ENCODE data around the gene TSPAN16.
"Not testable (repeated sequence)": the region's sequence is repeated elsewhere in the genome, so short reads cannot be mapped to it uniquely, and the experiment has no call there.

TSPAN16 gene

DNA sequence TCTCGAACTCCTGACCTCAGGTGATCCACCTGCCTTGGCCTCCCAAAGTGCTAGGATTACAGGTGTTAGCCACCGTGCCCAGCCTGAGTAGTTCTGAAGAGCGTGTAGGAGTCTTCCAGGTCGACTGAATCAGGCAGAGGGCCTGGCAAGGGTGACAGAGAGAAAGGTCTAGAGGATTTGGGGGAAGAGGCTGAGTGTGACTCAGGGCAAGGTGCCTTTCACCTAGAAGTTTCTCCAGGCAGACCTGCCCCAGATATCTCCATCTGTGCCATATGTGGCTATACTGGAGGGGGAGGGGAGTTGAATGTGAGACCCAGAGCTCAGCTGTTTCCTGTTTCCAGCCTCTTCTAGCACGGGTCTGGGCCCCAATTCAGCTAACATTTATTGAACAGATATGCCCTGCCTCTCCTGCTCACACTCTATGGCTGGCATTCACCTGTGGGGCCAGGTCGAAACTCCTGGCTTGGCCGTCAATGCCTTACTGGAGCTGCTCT is 51.6 kb downstream of the TSPAN16 start:
- no peak for DNase-seq

DNA sequence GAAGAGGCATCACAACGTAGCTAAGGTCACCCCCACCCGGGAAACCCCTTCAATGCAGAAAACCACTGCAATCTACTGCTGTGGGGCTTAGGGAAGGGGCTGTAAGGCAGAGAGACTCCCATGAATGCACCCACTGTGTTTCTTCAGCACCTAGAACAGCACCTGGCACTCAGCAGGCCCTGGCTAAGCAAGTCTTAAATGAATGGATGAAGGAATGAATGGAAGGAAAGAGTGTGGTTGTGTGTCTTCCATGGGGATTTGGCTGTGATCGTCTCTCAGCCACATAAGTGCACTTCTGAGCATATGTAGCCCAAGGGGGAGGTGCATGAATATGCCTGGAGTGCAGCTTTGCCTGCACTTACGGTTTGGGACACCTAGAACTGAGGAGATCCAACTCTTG is 53.2 kb downstream of the TSPAN16 start:
- no peak for DNase-seq

DNA sequence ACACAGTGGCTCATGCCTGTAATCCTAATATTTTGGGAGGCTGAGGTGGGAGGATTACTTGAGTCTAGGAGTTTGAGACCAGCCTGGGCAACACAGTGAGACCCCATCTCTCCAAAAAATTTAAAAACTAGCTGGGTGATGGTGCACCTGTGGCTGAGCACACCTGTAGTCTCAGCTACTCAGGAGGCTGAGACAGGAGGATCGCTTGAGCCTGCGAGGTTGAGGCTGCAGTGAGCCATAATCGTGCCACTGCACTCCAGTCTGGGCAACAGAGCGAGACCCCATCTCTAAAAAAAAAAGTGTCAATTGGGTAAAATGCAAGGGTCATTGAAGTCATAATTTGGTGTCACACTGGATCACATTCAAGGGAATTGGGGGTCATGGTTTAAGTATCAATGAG is 58.1 kb downstream of the TSPAN16 start:
- not testable (repeated sequence) for DNase-seq

DNA sequence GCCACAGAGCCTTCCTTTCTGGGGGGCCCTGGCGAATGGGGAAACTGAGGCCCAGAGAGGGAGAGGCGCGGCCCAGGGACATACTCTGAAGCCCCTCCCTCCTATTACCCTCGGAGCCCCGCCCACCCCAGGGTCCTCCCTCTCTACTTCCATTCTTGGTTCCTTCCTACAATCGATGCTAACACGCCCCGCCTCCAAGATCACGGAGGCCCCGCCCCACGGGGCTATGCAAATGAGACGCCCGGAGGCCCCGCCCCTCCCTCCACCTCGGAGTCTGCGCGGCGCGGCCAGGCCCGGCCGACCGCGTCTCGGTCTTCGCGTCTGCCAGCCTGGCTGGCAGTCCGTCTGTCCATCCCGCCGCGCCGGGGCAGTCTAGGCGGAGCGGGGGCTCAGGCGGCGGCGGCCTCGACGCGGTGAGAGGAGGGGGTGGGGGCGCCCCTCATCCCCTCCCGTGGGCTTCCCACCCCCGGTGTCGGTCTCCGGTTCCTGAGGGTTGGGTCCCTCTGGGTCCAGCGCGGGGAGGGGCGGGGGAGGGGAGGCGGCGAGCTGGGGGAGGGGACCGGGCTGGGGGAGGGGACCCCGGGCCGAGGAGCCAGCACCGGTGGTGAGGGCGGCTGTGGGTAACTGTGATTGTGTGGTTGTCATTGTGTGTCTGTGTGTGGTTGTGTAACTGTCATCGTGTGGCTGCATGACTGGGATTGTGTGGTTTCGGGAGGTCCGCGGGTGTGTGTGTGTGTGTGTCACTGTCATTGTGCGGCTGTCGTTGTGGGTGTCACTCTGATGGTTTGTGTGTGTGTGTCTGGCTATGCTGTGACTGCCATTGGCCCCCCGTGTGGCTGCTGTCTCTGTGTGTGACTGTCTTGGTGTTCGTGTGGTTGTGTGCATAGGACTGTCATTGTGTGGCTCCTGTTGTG is 59.5 kb downstream of the TSPAN16 start, which contains the start of gene PLPPR2:
TSS of gene PLPPR2 (plus strand) at position 273 of the 914 bp plus-strand sequence. CDS start 2,242 bp downstream, outside the sequence.
- DNase-seq: peak; percentile 93

DNA sequence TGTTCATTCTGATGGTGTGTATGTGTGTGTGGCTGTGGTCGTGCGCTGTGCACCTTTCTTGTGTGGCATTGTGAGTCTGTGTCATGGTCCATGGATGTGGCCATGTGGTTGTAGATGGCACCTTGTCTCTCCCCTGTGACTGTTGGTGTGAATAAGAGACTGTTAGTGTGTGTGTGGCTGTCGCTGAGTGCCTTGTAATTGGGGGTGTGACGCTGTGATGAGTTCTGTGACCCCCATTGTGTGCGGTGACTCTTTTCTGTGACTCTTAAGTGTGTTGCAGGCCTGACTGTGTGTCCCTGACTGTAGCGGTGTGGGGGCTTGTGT is 60.1 kb downstream of the TSPAN16 start:
- no peak for DNase-seq

DNA sequence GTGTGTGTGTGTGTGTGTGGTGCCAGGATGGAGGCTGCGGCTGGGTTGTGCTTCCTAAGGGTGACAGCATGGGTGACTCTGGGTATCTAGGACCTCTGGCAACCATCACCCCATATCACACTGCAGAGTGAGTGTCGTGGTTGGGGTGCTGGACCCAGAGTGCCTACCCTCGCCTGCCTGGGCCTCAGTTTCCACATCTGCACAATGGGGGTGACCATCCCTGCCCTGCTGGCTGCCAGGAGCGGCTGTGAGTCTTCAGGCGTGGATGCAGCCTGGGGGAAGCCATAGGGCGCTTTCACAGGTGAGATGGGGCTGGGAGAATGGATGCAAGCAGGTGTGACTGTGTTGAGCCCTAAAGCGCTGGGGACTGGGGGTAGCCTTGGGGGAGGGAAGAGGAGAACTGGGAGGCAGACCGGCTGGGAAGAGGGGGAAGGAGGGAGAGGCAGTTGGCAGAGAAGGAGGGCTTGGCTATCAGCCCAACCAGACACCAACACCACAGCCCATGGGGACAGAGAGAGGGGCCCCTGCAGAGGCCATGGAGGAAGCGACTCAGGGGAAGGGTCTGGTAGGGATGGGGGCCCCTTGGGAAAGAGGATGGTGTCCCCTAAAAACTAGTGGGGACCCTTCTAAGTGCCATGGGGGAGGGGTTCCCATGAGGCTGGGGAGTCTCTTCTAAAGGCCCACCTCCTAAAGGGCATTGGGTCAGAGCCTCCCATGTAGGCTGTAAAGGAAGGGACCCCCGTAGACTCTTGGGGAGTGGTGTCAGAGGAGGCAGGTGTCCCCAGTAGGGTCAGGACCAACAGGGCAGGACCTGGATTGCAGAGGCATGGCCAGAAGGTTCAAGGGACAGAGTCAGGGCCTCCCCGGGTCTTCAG is 61.0 kb downstream of the TSPAN16 start:
- DNase-seq: no peak

DNA sequence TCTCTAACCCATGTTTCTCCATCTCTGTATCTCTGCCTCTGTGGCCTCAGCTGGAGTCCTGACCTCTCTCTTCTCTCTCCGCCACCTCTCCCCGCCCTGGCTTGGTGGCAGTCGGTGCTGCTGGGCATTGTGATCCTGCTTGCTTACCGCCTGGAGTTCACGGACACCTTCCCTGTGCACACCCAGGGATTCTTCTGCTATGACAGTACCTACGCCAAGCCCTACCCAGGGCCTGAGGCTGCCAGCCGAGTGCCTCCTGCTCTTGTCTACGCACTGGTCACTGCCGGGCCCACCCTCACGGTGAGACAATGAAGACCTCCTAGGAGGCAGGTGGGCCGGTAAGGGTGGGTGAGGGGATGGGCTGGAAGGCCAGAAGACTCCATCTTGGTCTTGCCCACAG is 63.5 kb downstream of the TSPAN16 start:
- DNase-seq: no peak

DNA sequence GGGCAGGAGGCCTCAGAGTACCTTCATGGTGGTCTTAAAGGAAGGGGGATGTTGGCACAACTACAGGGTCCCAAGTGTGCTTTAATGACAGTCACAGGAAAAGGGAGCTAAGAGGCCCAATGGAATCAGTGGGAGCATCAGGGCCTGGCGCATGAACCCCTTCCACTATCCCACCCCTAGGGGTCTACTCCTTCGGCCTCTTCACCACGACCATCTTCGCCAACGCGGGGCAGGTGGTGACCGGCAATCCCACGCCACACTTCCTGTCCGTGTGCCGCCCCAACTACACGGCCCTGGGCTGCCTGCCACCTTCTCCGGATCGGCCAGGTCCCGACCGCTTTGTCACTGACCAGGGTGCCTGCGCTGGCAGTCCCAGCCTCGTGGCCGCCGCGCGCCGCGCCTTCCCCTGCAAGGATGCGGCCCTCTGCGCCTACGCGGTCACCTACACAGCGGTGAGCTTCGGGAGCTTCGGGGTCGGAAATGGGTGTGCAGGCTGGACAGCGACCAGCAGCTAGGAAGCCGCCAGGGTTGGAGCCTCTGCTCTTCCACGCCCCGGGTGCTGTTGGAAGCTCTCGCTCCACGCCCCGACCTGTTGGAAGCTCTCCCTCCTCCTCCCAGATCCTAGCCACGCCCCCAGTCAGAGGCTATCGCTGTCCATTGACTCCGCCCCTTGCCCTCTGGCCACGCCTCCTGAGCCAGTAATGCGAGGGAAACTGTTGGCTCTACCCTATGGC is 65.2 kb downstream of the TSPAN16 start:
- no peak for DNase-seq

DNA sequence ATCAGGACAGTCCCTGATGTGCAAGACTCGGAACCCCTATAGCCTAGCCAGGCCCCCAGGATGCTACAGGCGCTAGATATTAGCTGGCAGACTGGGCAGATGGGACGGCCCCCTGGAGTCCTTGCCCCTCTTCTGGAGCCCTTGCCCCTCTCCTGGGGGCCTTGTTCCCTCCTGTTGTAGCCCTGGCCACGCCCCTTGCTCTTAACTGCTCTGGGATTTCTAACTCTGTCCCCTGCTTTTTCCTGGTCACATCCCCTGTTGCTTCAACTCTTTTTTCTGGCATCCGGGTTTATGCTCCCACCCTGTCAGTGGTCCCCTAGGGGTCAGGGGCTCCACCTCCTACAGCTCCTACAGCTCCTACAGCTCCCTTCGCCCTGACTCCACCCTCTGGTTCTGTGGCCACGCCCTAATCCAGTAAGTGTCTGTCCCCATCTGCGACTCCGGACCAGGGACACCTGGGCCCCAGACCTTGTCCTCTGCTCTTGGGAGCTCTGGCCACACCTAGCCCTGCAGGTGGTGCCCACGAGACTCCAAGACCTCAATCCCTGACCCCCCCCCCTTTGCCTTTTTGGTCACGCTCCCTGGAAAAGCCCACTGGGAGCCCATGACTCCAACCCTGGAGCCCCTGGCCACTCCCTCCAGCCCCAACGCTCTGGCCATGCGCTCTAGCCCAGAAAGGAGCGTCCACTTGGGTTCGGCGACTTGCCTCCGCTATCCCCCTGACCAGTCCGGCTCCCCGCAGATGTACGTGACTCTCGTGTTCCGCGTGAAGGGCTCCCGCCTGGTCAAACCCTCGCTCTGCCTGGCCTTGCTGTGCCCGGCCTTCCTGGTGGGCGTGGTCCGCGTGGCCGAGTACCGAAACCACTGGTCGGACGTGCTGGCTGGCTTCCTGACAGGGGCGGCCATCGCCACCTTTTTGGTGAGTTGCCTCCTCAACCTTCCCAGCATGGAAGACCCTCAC is 66.1 kb downstream of the TSPAN16 start:
- DNase-seq: no peak

DNA sequence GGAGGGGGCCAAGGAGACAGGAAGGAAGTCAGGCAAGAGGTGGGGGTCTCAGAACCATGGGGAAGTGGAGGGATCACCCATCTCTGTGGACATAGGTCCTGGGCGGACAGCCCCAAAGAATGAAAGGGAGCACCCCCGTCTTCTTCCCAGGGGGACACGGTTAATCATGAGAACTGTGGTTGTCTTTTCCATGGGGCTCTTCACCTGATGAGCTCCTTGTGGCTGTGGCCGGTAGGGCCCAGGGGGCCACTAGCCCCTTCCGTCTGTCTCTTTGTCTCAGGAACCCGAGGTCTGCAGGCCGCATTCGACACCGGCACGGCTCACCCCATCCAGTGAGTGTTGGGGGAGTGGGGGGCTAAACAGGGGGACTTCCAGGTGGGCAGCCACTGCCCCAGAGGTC is 67.9 kb downstream of the TSPAN16 start:
- DNase-seq: no peak

DNA sequence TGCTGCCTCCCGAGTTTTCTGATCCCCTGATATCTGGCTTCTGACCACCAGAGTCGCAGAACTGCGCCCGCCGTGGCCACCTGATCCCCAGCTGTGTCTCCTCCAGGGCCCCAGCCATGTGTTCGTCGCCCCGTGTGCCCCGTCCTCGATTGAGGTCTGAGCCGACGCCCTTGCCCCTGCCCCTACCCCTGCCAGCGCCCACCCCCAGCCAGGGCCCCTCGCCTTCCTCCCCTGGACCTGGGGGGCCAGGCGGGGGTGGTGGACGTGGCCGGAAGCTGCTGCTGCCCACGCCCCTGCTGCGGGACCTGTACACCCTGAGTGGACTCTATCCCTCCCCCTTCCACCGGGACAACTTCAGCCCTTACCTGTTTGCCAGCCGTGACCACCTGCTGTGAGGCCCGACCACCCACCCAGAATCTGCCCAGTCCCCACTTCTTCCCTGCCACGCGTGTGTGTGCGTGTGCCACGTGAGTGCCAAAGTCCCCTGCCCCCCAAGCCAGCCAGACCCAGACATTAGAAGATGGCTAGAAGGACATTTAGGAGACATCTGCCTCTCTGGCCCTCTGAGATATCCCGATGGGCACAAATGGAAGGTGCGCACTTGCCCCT is 68.4 kb downstream of the TSPAN16 start:
- no peak for DNase-seq

DNA sequence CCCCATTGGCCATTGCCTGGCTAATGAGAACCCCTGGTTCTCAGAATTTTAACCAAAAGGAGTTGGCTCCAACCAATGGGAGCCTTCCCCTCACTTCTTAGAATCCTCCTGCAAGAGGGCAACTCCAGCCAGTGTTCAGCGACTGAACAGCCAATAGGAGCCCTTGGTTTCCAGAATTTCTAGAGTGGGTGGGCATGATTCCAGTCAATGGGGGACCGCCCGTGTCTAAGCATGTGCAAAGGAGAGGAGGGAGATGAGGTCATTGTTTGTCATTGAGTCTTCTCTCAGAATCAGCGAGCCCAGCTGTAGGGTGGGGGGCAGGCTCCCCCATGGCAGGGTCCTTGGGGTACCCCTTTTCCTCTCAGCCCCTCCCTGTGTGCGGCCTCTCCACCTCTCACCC is 69.0 kb downstream of the TSPAN16 start:
- no peak for DNase-seq
